Measurements from ENCODE around the gene CHD3. TPM values are rescaled to one million over a fixed set of nuclear protein-coding genes. Genes with fewer than 3 reads are reported as not detected.

Gene CHD3
- total and polyA plus RNA-seq, 2 experiments from 2014 or later = 2.9 to 9.7 TPM

GRCh38 chr17:7841915-7842379 lies 46.6 kb upstream of the CHD3 start (continued):
- TF ChIP-seq, protein P1, sequence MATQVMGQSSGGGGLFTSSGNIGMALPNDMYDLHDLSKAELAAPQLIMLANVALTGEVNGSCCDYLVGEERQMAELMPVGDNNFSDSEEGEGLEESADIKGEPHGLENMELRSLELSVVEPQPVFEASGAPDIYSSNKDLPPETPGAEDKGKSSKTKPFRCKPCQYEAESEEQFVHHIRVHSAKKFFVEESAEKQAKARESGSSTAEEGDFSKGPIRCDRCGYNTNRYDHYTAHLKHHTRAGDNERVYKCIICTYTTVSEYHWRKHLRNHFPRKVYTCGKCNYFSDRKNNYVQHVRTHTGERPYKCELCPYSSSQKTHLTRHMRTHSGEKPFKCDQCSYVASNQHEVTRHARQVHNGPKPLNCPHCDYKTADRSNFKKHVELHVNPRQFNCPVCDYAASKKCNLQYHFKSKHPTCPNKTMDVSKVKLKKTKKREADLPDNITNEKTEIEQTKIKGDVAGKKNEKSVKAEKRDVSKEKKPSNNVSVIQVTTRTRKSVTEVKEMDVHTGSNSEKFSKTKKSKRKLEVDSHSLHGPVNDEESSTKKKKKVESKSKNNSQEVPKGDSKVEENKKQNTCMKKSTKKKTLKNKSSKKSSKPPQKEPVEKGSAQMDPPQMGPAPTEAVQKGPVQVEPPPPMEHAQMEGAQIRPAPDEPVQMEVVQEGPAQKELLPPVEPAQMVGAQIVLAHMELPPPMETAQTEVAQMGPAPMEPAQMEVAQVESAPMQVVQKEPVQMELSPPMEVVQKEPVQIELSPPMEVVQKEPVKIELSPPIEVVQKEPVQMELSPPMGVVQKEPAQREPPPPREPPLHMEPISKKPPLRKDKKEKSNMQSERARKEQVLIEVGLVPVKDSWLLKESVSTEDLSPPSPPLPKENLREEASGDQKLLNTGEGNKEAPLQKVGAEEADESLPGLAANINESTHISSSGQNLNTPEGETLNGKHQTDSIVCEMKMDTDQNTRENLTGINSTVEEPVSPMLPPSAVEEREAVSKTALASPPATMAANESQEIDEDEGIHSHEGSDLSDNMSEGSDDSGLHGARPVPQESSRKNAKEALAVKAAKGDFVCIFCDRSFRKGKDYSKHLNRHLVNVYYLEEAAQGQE (IDR thresholded peaks at IDR 0.05; ENCODE audit: unreplicated experiment) = no peak
- no peak for TF ChIP-seq STAT1 (IDR thresholded peaks at IDR 0.05; ENCODE audit: unreplicated experiment)

DNA sequence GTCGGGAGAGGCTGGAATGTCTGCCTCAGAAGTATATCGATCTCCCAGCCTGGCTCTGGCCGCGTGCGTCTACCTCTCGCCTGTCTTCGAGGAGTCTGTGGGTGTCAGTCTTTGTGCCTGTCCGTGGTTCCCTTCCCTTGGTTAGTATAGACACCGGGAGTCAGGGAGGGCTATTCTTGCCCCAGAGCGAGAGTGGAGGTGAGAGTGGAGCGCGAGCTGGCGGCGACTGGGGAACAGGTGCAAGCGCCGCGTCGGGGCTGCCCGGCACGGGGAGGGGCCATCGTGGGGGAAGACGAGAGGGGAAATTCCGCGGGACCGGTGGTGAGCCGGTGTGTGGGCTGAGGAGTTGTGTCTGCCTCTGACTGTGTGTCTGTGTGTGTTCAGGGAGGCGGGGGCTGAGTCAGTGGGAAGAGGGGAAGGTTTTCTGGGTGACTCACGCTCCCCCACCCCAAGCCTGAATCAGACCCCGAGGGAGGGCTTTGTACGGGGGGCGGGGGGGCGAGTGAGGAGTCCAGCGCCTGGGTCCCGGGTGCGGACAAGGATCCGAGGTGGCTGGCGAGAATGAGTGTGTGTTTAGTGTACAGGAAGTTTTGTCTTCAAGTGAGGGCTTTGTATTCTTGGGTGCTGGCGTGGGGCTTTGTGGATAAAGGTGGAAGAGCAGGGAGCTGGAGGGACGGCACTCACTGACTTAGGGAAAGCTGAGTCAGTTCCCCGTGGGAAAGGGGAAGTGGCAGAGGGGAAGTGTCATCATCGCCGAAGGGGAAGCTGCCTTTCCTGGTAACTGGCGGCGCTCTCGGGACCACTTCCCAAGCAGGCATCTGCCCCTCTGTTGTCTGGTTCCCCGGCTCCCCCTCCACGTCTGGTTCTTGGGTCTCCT lies 46.0 kb upstream of the CHD3 start:
- H3K4me1 ChIP-seq (ENCODE audit: insufficient read depth) = peaks cover 20% of the 10 kb centered on the region
- peak overlapping the region; percentile 92 for H2AFZ ChIP-seq
- H3K4me2 ChIP-seq = peak overlapping the region; percentile 99
- DNase-seq (ENCODE audit: low spot score) = peak; percentile 81
- peaks cover 87% of the 10 kb centered on the region for H3K27me3 ChIP-seq (ENCODE audit: insufficient read depth)
- ATAC-seq = no peak
- peak overlapping the region; percentile 94 for H3K4me3 ChIP-seq
- Mint-ChIP-seq H3K4me3 (peak overlapping the region; percentile 88), H3K36me3 (ENCODE audit: low read depth) (peaks cover 2% of the 10 kb centered on the region; the same call in 1 of the 3 replicates), H3K27me3 (ENCODE audit: insufficient read depth, low read depth, poor library complexity) (peaks cover 64% of the 10 kb centered on the region), H3K27ac (no peak overlapping the region), H3K4me1 (peaks cover 32% of the 10 kb centered on the region), H3K9me3 (no peaks in the 10 kb centered on the region; the same call in 2 of the 3 replicates)
- no peak overlapping the region for H3K27ac ChIP-seq (ENCODE audit: low read depth)
- TF ChIP-seq STAT1 (IDR thresholded peaks at IDR 0.05; ENCODE audit: unreplicated experiment) (no peak), CREB1 (CRISPR knock-in tag; IDR thresholded peaks at IDR 0.05; ENCODE audit: low read depth) (0 out of 2 replicates have a peak, but pooled peaks have one; percentile 17), JUNB (IDR thresholded peaks at IDR 0.05; ENCODE audit: unreplicated experiment) (no peak), EZH2 (IDR thresholded peaks at IDR 0.05; ENCODE audit: low read depth, unreplicated experiment) (peak; percentile 59)
- TF ChIP-seq, protein P1 (IDR thresholded peaks at IDR 0.05; ENCODE audit: unreplicated experiment) = no peak
- no peaks in the 10 kb centered on the region for H3K9me2 ChIP-seq (ENCODE audit: insufficient read depth)
- H4K20me1 ChIP-seq (replicated peaks; ENCODE audit: insufficient read depth) = peaks cover 13% of the 10 kb centered on the region
- H3K79me2 ChIP-seq (replicated peaks; ENCODE audit: insufficient read depth) = no peaks in the 10 kb centered on the region
- H3K36me3 ChIP-seq (ENCODE audit: insufficient read depth) = peaks cover 6% of the 10 kb centered on the region; the same call in 1 of the 2 replicates
- peaks cover 19% of the 10 kb centered on the region for H3F3A ChIP-seq (replicated peaks; ENCODE audit: low read depth)

All from GM23338 (cell line).